Measurements from ENCODE around the gene PPP1R37. TPM values are rescaled to one million over a fixed set of nuclear protein-coding genes. Genes with fewer than 3 reads are reported as not detected.

PPP1R37 gene
- total RNA-seq, 1 donor from 2014 or later, result 23.2 TPM

- DNase-seq (ENCODE audit: low read depth, low spot score), result no peak
These were observed 59.7 kb downstream of the PPP1R37 start for GRCh38 chr19:45152504-45153338.

DNA sequence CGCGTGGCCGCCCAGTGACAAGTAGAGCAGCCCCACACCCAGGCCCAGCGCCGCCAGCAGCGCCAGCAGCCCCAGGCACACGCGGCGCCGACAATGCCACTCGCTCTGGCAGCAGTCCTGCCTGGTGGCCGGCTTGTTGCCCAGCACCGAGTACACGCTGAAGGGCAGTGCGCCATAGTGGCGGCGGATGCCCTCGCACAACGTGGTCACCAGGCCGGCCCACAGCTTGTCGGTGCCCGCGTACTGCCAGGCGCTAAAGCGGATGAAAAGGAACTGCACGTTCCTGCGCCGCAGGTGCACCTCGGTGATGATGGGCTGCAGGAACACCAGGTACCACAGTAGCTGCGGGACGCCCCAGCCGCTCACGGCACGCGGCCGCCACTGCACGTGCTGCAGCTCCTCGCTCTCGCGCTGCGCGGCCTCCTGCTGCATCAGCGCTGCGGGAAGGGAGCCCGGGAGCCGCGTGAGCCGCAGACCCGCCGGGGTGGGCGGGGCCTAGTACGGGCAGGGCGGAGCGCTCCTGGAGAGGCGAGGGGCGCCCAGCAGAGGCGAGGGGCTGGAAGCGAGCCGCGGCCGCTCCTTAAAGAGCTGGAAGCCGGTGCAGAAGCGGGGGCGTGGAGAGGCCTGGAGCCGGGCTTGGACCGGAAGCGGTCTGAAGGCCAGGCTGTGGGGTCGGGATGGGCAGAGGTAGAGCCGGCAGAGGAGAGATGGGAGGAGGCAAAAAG is 60.5 kb downstream of the PPP1R37 start:
- no peak for DNase-seq (ENCODE audit: low read depth, low spot score)

GRCh38 chr19:45154064-45154827 is 61.3 kb downstream of the PPP1R37 start:
- no peak for DNase-seq (ENCODE audit: low read depth, low spot score)

DNA sequence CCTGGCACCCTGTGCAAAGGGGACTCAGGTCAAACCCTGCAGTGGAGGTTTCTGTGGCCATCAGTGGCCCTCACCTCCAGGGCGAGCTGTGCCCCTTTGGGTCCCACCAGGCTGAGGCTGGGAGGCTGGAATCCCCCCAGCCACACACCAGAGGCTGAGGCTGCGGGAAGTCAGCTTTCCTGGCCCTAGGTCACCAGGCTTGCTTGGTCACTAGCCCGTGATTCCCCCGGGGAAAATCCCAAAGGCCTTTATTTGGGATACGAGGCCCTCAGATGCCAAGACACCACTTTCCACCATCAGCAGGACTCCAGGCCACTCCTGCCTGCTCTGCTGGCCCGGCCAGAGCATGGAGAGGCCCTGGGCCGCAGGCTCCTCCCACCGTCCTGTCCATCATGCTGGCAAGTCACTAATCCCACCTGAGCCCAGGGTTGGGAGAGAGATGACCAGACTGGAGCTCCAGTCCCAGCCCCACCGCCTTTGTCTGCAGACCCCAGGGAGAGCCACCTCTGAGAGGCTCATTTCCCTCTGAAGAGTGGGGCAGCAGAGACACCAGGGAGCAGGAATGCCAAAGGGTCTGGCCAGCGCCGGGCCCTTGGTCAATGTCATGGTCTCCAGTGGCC is 63.1 kb downstream of the PPP1R37 start:
- no peak for DNase-seq (ENCODE audit: low read depth, low spot score)

DNA sequence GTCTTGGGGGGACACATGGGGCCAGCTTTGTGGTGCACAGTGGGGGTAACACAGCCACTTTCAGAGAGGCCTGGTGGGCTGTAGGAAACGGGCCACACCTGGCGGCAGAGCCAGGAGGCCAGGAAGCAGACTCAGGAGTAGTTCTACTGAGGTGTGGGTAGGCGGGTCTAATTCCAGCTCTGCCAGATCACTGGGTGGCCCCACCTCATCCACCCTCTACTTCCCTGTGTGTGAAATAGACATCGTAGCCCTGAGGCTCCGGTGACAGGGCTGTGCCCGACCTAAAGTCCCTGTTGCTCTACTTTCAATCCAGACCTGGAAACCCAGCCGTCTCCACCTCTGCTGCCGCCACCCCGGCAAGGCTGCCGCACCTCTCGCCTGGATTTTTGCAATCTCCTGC is 63.8 kb downstream of the PPP1R37 start:
- DNase-seq (ENCODE audit: low read depth, low spot score), result no peak

DNA sequence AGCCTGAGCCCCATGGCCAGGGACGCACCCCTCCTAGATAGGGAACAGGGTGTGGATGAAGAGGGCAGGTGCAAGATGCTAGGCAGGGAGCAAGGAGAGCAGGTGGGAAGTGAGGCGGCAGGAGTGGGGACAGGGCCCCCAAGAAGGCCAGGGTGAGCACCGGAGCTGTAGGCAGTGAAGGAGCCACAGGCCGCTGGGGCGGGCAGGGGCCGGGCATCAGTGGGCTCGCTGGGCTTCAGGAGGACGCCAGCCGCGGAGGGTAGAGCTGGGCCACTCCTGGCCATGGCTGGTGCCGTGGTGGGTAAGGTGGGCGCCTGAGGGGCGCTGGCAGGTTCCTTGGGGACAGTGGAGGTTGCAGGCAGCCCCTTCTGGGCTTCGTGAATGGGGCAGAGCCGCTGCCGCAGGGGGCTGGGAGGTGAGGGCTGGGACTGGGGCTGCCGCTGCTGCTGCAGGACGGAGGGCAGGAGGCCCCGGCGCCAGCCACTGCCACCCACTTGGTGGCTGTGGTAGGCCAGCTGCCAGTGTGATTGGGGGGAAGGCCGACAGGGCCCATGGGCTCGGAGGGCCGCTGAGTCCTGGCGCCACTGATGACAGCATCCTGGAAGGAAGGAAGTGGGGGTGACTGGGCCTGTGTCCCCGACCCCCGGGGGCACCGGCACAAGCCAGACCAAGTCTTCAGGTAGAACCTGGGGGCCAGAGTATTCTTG is 65.7 kb downstream of the PPP1R37 start:
- DNase-seq (ENCODE audit: low read depth, low spot score), result no peak

DNA sequence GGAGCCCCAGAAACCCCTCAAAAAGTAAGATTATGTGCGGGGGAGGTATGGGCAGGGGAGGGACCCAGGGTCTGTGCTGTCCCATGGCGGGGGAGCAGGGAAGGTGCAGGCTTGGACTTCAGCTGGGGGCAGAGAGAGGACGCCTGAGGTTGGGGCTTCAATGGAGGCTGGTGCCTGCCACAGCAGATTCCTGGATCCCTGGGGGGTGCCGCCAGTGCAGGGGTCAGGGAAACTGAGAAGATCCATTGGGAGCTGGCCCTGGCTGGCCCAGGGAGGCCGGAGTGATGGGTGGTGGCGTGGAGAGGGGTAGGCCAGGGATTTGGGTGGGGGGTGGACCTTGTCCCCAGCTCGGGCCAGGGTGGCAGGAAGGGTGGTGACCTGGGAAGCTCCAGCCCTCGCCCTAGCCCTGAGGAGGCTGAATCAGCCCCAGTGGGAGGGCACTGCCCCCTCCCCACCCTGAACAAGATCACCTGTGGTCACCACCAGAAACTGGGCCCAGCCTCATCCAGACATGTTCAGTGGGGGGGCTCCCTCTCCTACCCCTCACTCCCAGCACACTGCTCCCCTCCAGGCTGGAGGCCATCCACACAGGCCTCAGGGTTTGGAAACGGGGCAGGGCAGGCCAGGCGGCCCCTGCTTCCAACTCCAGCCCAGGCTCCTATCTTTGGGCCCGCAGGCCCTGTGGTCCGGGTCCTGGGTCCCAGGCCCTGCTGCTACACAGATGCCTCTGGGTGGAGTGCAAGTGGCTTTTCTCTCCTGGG is 66.4 kb downstream of the PPP1R37 start:
- DNase-seq (ENCODE audit: low read depth, low spot score), result no peak

DNA sequence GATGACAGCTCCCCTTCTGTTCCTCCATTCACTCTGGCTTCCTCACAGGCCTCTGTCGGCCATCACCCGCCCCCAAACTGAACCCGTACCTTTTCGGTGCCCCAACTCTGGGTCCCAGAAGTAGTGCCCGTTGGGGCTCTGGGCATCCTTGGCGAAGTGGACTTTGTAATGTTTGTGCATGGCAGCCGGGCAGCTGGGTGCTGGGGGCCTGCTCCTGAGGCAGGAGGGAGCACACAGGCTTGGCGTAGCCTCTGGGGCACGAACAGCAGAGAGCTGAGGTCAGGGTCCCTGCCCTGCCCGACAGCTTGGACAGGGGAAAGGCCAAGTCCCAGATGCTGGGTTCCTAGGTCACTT is 67.0 kb downstream of the PPP1R37 start:
- DNase-seq (ENCODE audit: low read depth, low spot score), result no peak

DNA sequence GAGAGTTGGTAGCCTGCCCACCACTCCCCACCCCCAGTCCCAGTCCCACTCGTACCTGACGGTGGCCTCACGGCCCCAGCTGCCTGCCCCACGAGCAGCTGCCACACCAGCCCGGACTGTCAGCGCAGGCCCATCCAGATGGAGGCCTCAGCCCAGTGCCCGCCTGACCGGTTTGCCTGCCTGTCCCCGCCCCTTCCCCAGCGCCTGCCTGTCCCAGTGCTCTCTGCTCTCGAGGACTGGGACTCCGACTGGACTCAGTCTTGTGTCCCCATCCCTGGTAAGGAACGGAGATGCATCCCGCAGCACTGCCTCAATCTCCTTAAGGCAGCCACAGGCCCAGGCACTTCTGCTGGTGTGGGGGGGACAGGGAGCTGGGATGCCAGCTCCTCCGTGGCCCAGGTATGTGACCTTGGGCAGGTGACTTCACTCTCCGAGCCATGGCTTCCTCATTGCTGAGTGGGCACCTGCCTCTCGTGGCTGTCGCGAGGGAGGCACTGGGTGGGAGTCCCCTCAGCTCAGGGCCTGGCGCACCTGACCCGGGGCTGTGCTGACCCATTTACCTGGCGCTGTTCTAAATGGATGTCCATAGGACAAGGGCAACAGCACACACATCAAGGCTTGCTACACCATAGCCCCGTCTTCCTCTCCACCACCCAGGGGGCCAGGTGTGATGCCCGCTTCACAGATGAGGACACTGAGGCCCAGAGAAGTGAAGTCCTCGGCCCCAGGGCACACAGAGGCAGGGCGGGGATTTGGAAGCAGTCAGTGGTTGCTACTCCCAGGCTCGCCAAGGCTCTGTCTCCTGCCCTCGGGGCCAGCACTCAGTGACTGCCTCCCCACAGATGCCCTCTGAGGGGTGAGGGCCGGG is 68.1 kb downstream of the PPP1R37 start, which contains the start of gene NKPD1:
Gene NKPD1, minus strand, starts transcription at position 113 of the 868 bp plus-strand sequence. CDS start 832 bp downstream, outside the sequence.
- no peak for DNase-seq (ENCODE audit: low read depth, low spot score)

GRCh38 chr19:45161738-45162607 is 69.0 kb downstream of the PPP1R37 start:
- DNase-seq (ENCODE audit: low read depth, low spot score), result no peak

DNA sequence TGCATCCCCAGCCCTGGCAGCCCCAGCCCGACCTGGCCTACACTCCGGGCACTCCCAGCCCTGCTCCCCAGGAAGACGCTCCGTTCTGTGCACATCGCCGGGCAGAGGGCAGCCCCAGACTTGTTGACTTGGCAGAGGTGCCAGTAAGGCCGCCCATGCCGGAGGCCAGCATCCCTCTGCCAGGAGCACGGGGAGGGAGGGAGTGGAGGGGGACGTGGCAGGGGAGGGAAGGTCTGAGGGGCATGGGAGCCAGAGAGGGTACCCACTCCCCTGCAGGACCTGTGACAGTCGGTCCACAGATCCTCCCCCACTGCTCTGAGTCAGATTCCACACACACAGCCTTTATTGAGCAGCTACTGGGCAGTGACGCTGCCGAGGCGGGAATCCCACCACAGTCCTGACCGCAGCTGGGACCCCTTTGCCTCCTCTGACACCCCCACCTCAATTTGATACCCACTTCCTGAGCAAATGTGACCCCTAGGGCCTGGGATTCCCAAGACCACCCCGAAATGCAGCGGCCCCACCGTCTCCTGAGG is 69.7 kb downstream of the PPP1R37 start:
- no peak for DNase-seq (ENCODE audit: low read depth, low spot score)

- no peak for DNase-seq (ENCODE audit: low read depth, low spot score)
These were observed 70.2 kb downstream of the PPP1R37 start for GRCh38 chr19:45163156-45163555.

DNA sequence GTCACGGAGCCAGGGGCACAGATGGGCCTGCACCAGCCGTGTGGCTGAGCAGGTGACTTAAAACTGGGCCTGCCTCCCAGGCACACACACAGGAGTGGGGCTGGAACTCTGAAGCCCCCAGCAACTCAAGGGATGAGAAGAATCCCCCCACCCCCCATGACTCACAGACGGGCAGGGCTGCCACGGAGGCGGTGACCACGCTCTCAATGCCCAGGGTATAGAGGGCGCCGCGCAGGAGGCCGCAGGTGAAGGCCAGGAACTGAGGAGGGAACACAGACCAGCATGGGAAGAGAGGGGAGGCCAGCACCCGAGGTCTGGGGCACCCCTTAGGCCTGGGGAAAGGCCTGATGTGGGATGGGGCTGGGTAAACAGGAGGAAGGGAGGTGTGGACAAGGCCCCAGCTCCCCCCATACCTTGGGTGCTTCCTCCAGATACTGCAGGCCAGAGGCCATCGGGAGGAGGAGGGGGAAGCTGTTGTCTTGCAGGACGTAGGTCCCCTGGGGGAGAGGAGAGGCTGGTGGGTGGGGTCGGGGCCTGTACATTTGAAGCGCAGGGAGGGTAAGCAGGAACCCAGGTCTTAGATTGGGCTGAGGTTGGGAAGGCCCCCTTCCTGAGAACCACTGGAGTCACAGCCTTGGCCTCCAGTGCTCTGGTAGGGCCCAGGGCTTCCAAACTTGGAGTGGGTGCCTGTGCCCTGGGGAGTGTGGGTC is 70.9 kb downstream of the PPP1R37 start:
- no peak for DNase-seq (ENCODE audit: low read depth, low spot score)

DNA sequence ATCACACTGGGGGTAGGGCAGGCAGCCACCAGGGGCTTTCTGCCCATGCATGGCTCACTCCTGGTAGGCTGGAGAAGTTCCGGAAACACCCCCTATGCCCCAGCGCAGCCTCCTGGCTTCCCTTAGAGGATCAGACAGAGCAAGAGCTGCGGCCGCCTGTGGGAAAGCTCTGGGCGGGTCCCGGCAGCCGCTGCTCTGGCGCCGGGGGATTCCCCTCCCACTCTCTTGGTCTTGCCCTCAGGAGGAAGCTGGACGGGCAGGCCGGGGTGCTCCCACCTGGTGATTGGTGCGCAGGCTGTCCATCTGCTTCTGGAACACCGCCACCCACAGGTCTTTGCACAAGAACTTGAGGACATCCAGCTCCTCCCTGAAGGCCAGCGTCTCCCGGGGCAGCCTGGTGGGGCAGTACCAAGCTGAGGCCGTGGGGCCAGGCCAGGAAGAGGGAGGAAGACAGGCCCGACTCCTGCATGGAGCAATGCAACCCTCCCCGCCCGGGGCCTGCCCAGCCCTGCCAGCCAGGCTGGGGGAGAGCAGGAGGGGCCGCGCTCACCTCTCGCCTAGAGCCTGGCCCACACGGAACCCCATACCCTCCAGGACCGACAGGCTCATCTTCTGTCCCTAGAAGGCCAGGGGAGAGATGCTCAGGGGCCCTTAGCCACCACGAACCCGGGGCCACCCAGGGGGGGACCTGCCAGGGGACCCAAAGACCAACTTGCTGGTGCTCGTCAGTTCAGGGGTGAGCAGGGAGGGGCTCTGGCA is 71.8 kb downstream of the PPP1R37 start:
- DNase-seq (ENCODE audit: low read depth, low spot score), result no peak

- no peak for DNase-seq (ENCODE audit: low read depth, low spot score)
These were observed 73.8 kb downstream of the PPP1R37 start for GRCh38 chr19:45166723-45167252.

DNA sequence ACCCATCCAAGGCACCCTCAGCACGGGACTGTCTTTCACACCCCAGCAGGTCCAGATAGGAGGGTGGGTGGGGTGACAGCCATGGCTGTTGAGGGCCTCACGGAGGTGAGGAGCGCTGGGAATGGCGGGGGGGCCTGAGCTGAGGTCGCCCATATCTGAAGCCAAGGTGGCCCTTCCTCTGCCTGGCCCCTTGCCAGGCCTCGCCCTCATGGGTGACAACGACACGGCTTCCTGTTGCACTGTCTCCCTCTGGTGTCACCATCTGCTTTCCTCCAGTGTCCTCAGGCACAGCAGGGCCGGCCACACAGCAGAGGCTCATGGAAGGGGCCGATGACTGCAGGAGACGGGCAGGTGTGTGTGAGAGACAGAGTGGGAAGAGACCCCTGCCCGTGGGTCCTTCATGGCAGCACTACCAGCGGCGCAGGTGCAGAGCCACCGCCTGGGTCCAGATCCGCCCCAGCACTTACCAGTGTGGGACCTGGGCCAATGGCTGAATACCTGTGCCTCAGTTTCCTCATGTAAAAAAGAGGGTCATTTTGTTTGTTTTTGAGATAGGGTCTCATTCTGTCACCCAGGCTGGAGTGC is 75.9 kb downstream of the PPP1R37 start:
- DNase-seq (ENCODE audit: low read depth, low spot score), result no peak

All from pulmonary artery endothelial cell (primary cell).